Gastrocnemius medialis (tissue), 4 donors: ENCODE data around the gene DIP2B. TPM values are rescaled to one million over a fixed set of nuclear protein-coding genes. Genes with fewer than 3 reads are reported as not detected.

Experiments used
- ATAC-seq, 2 donors: fragments of 150-250 bp; one replicate each; pipeline ENCODE4 v1.9.1; 2016
- DNase-seq, 2 donors: peaks; one replicate each; pipeline ENCODE4 v3.0.0-alpha.2; 2019
- H3K27ac ChIP-seq, 4 donors: fragments of 200-600 bp; sonication (generic); 1 replicate in 1 of 4; 2 replicates in 3 of 4; pipeline ENCODE4 v1.5.1; 2016 to 2018; ENCODE audit warnings: mild to moderate bottlenecking in 2 of 4, moderate library complexity in 1 of 4
- H3K27me3 ChIP-seq, 3 donors: fragments of 200-600 bp; sonication (generic) in 2 of 3; 1 replicate in 1 of 3; 2 replicates in 2 of 3; pipeline versions ENCODE4 v1.5.1 to v1.6.0; 2016 to 2019; ENCODE audit warnings: mild to moderate bottlenecking in 1 of 3, moderate library complexity in 1 of 3
- H3K36me3 ChIP-seq, 2 donors: fragments of 200-600 bp; sonication (generic) in 1 of 2; one replicate each; pipeline ENCODE4 v1.5.1; 2017 to 2018
- H3K4me1 ChIP-seq, 2 donors: fragments of 200-600 bp; sonication (generic) in 1 of 2; one replicate each; pipeline ENCODE4 v1.5.1; 2016 to 2017; ENCODE audit warnings: mild to moderate bottlenecking in 2 of 2
- H3K4me3 ChIP-seq, 4 donors: fragments of 200-600 bp; sonication (generic) in 3 of 4; 1 replicate in 1 of 4; 2 replicates in 3 of 4; pipeline ENCODE4 v1.5.1; 2016 to 2019; ENCODE audit warnings: mild to moderate bottlenecking in 2 of 4
- H3K9me3 ChIP-seq, 3 donors: fragments of 200-600 bp; sonication (generic) in 2 of 3; 1 replicate in 1 of 3; 2 replicates in 2 of 3; pipeline ENCODE4 v1.5.1; 2016 to 2019
- POLR2A ChIP-seq, 2 donors: fragments of 450-650 bp; IDR thresholded peaks; one replicate each; pipeline ENCODE4 v1.6.1; 2017; ENCODE audit warnings: antibody characterized with exemption in 2 of 2, mild to moderate bottlenecking in 2 of 2, moderate library complexity in 2 of 2
- in situ Hi-C, 4 donors: fragments of 200-750 bp; cut with MboI; loops; one replicate each; pipeline versions ENCODE4 v1.15.0 to v1.8.0; 2017; ENCODE audit warnings: low sequenced_read_pairs in 4 of 4
- intact Hi-C: fragments of 100-400 bp; cut with DNase I; formaldehyde crosslinking; loops from one replicate; pipeline ENCODE4 v1.15.1; 2023; ENCODE audit warnings: low total_unique reads
- total RNA-seq, 4 donors: library from RNA; depleted of rRNA; stranded (reverse); fragments of >200 nt; gene quantifications; one replicate each; pipeline versions ENCODE4 v1.1.0 to v1.2.3, GENCODE V29; 2016
- TF ChIP-seq, protein P1 (sequence below), 5 experiments: fragments of 450-650 bp in 3 of 5; fragments of 200-600 bp in 2 of 5; sonication (generic) in 2 of 5; IDR thresholded peaks in 4 of 5; conservative IDR thresholded peaks in 1 of 5; 1 replicate in 4 of 5; 2 replicates in 1 of 5; pipeline ENCODE4 v1.5.1; 2016 to 2019; ENCODE audit warnings: antibody characterized with exemption in 5 of 5, mild to moderate bottlenecking in 3 of 5, moderate library complexity in 3 of 5

Gene DIP2B
- total RNA-seq, 4 donors from 2014 or later: 11.5 to 15.2 (median 12.2) TPM

DNA sequence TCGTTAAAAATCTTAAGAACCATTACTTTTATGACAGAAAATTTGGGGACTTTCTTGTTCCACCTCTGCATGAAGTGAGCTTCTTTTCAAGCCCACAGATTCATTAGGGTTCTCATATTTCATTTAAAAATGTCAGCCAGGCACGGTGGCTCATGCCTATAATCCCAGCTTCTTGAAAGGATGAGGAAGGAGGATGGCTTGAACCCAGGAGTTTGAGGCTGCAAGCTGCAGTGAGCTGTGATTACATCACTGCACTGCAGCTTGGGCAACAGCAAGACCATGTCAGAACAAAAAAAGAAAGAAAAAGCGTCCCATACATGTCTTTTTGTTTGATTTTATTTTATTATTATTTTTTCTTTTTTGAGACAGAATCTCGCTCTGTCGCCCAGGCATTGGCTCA, 215.7 kb downstream of the DIP2B start:
- H3K9me3 ChIP-seq: no peaks in the 10 kb centered on the region
- in situ Hi-C loops: no loop called here

DNA sequence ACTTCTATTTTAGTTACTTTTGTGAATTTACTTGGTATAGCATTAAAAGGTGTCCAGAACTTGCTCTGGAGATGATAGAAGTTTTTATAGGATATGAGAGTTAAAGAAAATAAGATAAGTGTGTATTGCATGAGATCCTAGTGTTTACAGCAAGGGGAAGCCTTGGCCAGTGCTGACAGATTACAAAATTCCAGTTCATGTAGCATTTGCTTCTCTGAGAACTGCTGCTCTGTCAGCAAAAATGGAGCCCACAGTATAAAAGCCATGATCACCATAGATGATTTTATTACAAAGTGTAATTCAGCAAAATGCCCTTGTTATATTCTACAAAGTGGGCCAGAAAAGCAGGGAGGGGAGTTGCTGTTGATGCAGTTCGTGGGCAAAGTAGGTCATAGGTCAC, 219.1 kb downstream of the DIP2B start:
- in situ Hi-C loops (no loop called here), intact Hi-C loops (no loop called here)
- DNase-seq (no peak), ATAC-seq (no peak)
- Histone ChIP-seq H3K4me3 (no peak overlapping the region), H3K9me3 (no peaks in the 10 kb centered on the region), H3K27me3 (no peaks in the 10 kb centered on the region), H3K36me3 (peaks cover 6 to 75% of the 10 kb centered on the region in 2 donors), H3K4me1 (peaks cover 0 to 3% of the 10 kb centered on the region in 2 donors), H3K27ac (peak overlapping the region in 2 of 4 donors; percentile 45 to 64)
- TF ChIP-seq POLR2A (IDR thresholded peaks at IDR 0.05): no peak
- TF ChIP-seq, protein P1, sequence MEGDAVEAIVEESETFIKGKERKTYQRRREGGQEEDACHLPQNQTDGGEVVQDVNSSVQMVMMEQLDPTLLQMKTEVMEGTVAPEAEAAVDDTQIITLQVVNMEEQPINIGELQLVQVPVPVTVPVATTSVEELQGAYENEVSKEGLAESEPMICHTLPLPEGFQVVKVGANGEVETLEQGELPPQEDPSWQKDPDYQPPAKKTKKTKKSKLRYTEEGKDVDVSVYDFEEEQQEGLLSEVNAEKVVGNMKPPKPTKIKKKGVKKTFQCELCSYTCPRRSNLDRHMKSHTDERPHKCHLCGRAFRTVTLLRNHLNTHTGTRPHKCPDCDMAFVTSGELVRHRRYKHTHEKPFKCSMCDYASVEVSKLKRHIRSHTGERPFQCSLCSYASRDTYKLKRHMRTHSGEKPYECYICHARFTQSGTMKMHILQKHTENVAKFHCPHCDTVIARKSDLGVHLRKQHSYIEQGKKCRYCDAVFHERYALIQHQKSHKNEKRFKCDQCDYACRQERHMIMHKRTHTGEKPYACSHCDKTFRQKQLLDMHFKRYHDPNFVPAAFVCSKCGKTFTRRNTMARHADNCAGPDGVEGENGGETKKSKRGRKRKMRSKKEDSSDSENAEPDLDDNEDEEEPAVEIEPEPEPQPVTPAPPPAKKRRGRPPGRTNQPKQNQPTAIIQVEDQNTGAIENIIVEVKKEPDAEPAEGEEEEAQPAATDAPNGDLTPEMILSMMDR (IDR thresholded peaks at IDR 0.05 in 4 of 5, conservative IDR thresholded peaks at IDR 0.05 in 1 of 5): no peak

More for the DNA sequence above, 215.7 kb downstream of the DIP2B start:
- intact Hi-C loops: no loop called here
- Histone ChIP-seq H3K36me3 (peaks cover 6 to 75% of the 10 kb centered on the region in 2 donors), H3K4me1 (no peaks in the 10 kb centered on the region), H3K27me3 (no peaks in the 10 kb centered on the region), H3K4me3 (no peak overlapping the region), H3K27ac (no peak overlapping the region)
- DNase-seq (no peak), ATAC-seq (no peak)
- TF ChIP-seq, protein P1 (IDR thresholded peaks at IDR 0.05 in 4 of 5, conservative IDR thresholded peaks at IDR 0.05 in 1 of 5): no peak
- no peak for TF ChIP-seq POLR2A (IDR thresholded peaks at IDR 0.05)

DNA sequence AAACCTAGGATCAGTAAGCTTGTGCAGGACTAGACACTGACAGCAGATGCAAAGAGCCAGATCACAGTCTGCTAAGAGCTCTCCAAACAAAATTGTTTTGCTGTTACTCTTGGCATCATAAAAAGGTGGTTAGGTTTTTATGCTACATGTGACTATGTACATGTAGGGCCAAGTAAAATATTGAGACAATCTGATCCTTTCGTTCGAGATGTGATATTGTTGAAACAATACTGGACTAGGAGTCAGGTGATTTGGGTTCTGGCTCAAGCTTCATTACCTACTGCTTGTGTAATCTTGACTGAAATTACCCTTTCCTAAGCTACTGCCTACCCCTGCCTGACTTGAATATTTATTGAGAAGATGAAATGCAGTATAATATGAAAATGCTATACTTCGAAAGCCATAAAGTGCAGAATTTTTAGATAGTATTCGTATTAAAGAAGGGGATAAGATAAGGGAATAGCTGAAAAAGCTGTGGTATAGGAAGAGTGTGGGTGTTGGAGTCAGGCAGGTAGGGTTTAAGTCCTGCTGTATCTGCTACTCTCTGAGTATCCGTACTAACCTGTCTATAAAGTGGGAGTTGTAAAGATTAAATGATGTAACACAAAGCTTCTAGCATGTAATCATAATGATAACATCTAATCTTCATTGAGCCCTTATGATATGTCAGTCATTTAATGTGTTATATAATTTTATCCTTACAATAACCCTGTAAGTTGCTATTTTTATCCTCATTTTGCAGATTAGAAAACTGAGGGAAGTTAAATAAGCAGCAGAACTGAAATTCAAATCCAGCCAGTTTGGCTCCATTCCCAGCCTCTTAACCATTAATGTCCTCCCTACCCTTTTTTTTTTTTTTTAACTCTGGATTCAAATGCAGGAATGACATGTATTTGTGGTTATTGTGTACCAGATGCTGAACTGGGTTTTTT, 220.5 kb downstream of the DIP2B start:
- H3K36me3 ChIP-seq: peaks cover 6 to 79% of the 10 kb centered on the region in 2 donors
- in situ Hi-C loops: loop anchor here in 1 of 4 donors (25.0 kb wide), 1 partner anchor 213 kb away; the partner anchor contains the start of gene DIP2B
- H3K27ac ChIP-seq: peak overlapping the region in 2 of 4 donors; percentile 45 to 76
- H3K4me3 ChIP-seq: no peak overlapping the region
- H3K4me1 ChIP-seq: peaks cover 0 to 3% of the 10 kb centered on the region in 2 donors
- intact Hi-C loops: no loop called here
- DNase-seq (no peak), ATAC-seq (peak; percentile 23 to 53)
- H3K9me3 ChIP-seq: no peaks in the 10 kb centered on the region
- H3K27me3 ChIP-seq: no peaks in the 10 kb centered on the region
- TF ChIP-seq POLR2A (IDR thresholded peaks at IDR 0.05): no peak
- TF ChIP-seq, protein P1 (IDR thresholded peaks at IDR 0.05 in 4 of 5, conservative IDR thresholded peaks at IDR 0.05 in 1 of 5): no peak

DNA sequence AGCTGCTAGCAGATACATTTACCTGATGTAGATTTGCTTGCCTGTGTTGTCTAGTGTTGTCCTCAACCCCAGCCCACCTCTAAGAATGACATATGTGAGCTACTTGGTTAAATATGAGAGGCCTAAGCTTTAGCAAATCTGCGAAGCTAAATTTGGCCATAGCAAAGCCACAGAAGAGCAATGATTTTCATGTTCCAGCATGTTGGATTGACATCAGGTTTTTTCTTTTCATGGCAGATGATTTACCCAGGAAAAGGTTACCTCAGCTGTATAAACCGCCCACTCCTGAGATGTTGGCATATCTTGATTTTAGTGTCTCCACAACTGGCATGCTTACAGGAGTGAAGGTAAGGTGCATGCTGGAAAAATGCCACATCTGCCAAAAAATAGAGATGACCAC, 222.7 kb downstream of the DIP2B start:
- no peak overlapping the region for H3K4me3 ChIP-seq
- TF ChIP-seq, protein P1 (IDR thresholded peaks at IDR 0.05 in 4 of 5, conservative IDR thresholded peaks at IDR 0.05 in 1 of 5): no peak
- TF ChIP-seq POLR2A (IDR thresholded peaks at IDR 0.05): no peak
- DNase-seq (no peak), ATAC-seq (no peak)
- H3K4me1 ChIP-seq: peaks cover 0 to 3% of the 10 kb centered on the region in 2 donors
- peaks cover 0 to 78% of the 10 kb centered on the region in 2 donors for H3K36me3 ChIP-seq
- H3K27ac ChIP-seq: peak overlapping the region in 2 of 4 donors; percentile 50 to 76
- intact Hi-C loops: no loop called here
- H3K27me3 ChIP-seq: no peaks in the 10 kb centered on the region
- in situ Hi-C loops: loop anchor here in 1 of 4 donors (25.0 kb wide), 1 partner anchor 215 kb away; the partner anchor contains the start of gene DIP2B
- H3K9me3 ChIP-seq: no peaks in the 10 kb centered on the region
